ENCODE results near the gene PNPLA7. TPM values are rescaled to one million over a fixed set of nuclear protein-coding genes. Genes with fewer than 3 reads are reported as not detected.

Gene PNPLA7
- total and polyA plus RNA-seq, 2 of the 13 experiments (the other 11 are each of a cell fraction or from before 2014, with no cell fraction given), result 0.42 to 1.5 TPM

GRCh38 chr9:137552022-137552768 lies 2.0 kb upstream of the PNPLA7 start (continued):
- no peak for TF ChIP-seq NFAT5 (CRISPR knock-in tag; IDR thresholded peaks at IDR 0.05)
- TF ChIP-seq ZNF292 (CRISPR knock-in tag; IDR thresholded peaks at IDR 0.05; ENCODE audit: borderline replicate concordance, low read depth), result no peak
- TF ChIP-seq ZNF883 (CRISPR knock-in tag; IDR thresholded peaks at IDR 0.05; ENCODE audit: not compliant biosample characterization), result peak; percentile 38
- TF ChIP-seq ZNF687 (CRISPR knock-in tag; IDR thresholded peaks at IDR 0.05), result peak; percentile 66
- no peak for TF ChIP-seq ZNF414 (CRISPR knock-in tag; IDR thresholded peaks at IDR 0.05)
- no peak for TF ChIP-seq ZNF446 (CRISPR knock-in tag; IDR thresholded peaks at IDR 0.05)
- no peak for TF ChIP-seq HOXD1 (CRISPR knock-in tag; IDR thresholded peaks at IDR 0.05)
- TF ChIP-seq RAD21 (CRISPR knock-in tag; IDR thresholded peaks at IDR 0.05), result 0 out of 2 replicates have a peak, but pooled peaks have one; percentile 21
- 0 out of 2 replicates have a peak, but pooled peaks have one; percentile 16 for TF ChIP-seq ZNF563 (CRISPR knock-in tag; IDR thresholded peaks at IDR 0.05)
- TF ChIP-seq GABPA (IDR thresholded peaks at IDR 0.05; ENCODE audit: low read depth, low read length), result no peak
- TF ChIP-seq GABPA (CRISPR knock-in tag; IDR thresholded peaks at IDR 0.05; ENCODE audit: low read depth), result no peak
- TF ChIP-seq GATAD1 (CRISPR knock-in tag; IDR thresholded peaks at IDR 0.05), result no peak
- peak; percentile 66; the same call in 1 of the 2 replicates for TF ChIP-seq NFKB2 (CRISPR knock-in tag; IDR thresholded peaks at IDR 0.05; ENCODE audit: borderline replicate concordance)
- TF ChIP-seq ZNF746 (CRISPR knock-in tag; IDR thresholded peaks at IDR 0.05), result no peak
- TF ChIP-seq SALL1 (CRISPR knock-in tag; IDR thresholded peaks at IDR 0.05), result peak; percentile 45; the same call in 1 of the 2 replicates
- TF ChIP-seq AGO2 (optimal IDR thresholded peaks at IDR 0.05; ENCODE audit: low read depth, low read length), result peak; percentile 90
- TF ChIP-seq LBX2 (CRISPR knock-in tag; IDR thresholded peaks at IDR 0.05; ENCODE audit: borderline replicate concordance), result no peak

Measured in HepG2 (cell line).